Activated gamma-delta T cell (primary cell): ENCODE data around the gene CD274.
"Not testable (repeated sequence)": the region's sequence is repeated elsewhere in the genome, so short reads cannot be mapped to it uniquely, and the experiment has no call there.

Experiments
- DNase-seq: peaks from one replicate; lab custom pipeline; 2025; lab: John Stamatoyannopoulos, UW

CD274 gene

DNA sequence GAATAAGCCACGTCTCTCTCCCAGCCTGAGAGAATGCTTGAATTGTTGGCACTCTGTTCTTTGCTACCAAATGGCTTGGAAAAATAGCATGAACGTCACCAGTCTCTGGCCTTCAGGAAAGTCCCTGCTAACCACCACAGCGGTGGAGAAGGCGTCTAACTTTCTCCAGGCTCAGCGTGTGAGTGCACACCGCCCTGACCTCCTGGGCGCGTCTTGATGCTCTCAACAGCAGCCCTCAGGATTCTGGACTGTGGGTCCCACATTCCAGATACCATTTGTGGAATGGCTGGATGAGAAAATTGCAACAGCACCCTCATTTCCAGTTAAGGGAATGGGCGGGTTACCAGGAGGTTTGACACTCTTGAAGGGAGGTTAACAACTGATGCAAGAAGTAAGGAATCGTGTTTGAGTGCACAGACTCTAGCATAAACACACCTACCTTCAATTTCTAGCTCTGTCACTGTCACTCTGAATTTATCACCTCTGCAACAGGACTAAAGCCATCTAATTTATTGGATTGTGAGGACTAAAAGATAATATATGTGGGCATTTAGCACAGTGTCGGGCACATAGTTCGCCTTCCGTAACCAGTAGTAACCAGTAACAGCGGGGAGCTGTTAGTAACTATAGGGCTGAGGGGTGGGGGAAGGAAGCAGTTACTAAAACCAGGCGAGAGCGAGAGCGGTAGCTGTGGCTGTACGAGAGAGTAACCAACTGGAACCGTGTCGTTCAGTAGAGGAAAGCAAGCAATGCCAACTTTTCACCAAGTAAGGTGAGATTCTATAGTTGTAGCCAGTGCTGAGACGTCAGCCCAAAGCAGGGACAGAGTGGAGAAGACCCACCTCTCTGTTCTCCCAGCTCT lies 11.8 kb upstream of the CD274 start:
- no peak for DNase-seq

DNA sequence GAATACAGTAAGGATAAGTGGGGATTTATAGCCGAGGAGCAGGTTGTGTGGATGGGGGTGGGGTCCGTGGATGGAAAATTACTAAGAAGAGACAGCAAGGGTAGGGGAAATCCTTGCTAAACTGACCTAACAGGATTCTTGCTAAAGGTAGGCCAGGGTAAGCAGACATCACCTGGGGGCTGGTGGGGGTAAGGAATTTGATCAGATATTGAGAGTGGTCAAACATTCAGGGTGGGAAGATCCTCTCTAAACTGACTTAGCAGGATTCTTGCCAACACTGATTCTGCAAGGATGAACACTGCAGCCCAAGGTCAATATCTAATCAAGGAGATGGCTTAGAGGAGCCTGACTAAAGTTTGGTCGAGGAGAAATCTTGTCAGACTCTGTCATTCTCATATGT lies 9.9 kb upstream of the CD274 start:
- DNase-seq = no peak

DNA sequence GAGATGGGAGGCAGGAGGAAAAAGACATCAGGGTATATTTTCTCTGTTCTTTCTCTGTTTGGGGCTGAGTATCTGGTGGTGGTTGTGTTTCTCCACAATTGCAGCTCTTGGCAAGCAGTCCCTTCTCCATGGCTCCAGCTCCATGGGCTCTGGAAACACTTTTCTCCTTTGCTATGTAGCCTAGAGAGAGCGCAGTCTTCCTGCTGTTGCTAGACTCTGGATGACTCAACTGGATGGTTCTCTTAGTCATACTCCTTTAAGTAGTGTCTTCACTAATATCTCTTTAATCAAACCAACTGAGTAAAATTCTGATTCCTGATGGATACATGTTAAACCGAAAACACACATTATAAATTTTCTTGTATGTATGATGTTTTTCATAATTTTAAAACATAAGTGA lies 9.3 kb upstream of the CD274 start:
- DNase-seq = no peak

DNA sequence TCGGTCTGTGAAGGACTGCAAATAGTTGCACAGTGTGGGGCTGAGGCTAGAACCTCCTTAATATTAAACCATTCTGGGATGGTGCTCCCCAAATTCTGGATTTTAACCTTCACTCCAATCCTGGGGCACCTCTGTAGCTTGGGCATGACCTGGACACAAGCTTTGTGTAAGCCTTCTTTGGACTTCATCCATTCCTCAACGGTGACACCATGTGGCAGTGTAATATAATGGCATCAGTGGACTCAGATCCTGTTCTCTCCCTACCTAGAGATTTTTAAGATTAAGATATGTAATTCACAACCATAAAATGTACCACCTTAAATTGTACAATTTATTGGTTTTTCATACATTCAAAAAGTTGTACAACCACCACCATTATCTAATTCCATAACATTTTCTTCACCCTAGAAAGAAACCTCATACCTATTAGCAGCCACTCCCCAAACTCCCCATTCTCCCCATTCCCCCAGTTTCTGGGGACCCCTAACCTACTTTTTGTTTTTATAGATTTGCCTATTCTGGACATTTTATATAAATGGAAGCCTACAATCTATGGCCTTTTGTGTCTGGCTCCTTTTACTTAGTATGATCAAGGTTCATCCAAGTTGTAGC lies 7.8 kb upstream of the CD274 start:
- DNase-seq = no peak

DNA sequence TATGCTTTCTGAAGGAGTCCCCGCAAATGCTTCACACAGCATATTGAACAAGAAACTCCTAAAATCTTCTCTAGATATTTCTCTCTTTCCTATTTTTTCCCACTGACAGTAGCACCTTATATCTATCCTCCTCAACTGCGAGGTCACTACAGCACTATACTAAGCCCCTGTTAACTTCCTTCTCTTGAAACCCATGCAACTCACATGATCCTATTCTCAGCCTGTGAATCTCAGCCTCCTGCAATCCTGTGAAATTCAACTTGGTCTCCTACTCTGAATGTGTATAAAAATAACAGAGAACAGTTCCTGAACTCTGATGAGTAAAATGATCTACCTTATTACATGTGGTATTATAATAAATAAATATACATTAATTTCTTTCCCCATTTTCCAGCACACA lies 6.5 kb upstream of the CD274 start:
- DNase-seq = no peak

DNA sequence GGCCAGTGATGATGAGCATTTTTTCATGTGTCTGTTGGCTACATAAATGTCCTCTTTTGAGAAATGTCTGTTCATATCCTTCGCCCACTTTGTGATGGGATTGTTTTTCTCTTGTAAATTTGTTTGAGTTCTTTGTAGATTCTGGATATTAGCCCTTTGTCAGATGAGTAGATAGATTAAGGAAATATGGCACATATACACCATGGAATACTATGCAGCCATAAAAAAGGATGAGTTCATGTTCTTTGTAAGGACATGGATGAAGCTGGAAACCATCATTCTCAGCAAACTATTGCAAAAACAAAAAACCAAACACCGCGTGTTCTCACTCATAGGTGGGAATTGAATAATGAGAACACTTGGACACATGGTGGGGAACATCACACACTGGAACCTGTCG lies 5.2 kb upstream of the CD274 start:
- not testable (repeated sequence) for DNase-seq

DNA sequence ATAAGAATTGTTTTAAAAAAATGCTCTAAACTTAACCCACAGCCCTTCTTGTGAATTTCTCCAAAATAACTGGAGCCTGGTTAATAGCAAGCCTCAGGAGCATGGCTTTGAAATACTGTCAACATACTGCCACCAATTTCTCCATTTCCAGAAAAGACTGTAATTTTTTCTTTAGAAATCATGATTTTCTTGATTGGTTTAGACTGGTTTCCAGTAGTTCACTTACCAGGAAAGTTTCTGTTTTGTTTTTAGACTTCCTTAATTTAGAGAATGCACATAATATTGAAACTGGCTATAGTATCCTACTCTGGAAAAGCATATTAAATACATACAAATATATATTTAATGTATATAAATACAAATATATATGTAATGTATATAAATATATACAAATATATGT lies 4.5 kb upstream of the CD274 start:
- DNase-seq = no peak

DNA sequence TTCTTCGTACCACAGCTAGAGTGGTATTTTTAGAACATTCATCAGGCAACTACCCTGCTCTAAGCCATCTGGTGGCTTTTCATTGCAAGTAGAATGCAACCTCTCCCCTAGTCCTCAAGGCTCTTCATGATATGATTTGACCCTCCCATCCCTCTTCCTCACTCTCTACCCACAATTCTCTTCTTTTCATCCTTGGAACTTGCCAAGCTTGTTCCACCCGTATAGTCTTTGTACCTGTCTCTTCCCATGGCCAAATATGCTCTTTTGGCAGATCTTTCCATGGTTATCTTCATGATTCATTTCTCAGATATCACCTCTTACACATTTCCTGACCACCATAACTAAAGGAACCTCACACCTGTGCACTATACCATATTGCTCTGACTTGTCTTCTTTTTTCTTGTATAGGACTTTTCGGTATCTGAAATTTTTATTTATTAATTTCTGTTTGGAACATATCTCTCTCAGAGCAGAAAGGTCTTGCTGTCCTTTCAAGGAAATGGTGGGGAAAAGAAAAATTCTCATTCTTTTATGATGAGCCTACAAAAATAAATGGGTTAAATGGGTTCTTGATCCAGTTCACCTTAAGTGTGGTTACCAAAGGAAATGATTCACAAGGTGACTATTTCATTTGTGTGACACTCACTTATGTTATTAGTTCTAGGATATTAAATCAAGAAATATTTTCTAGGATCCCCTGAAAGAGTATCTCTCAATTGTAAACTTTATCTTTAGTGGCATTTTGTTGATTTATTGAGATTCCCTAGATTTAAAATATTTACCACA lies 3.7 kb upstream of the CD274 start:
- DNase-seq = no peak

DNA sequence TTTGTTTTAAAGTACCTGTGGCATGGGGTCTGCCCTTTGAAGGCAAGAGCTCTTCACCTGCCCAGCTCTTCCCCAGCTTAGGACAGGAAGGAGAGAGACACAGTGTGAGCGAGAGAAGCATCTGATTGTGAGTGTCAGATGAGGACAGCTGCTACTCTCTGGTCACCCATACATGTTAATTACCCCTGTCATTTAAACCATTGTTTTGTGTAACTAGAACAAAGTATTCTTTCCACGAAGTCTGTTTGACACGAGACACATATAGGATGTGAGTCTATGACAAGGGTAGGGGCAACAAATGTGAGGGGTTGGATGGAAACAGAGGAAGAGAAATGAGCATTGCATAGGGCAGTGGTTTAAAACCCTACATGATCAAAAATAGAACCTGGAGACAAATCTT lies 3.0 kb upstream of the CD274 start:
- DNase-seq = no peak

DNA sequence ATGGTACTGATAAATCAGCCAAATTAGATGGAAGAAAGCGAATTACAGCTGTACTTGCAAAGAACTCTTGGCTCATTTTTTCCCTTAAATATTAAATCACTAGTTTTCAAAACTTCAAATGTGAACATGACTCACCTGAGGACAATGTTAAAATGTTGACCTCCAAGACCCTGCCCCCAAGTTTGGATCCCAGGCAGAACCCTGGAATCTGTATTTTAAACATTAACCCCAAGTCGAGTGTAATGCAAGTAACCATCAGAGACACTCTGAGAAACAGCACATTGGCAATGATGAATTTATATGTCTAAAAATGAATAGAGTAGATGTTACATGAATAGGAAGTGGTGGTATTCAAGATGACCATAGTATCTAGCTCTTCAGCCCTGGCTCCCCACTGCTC lies 2.3 kb upstream of the CD274 start:
- no peak for DNase-seq

DNA sequence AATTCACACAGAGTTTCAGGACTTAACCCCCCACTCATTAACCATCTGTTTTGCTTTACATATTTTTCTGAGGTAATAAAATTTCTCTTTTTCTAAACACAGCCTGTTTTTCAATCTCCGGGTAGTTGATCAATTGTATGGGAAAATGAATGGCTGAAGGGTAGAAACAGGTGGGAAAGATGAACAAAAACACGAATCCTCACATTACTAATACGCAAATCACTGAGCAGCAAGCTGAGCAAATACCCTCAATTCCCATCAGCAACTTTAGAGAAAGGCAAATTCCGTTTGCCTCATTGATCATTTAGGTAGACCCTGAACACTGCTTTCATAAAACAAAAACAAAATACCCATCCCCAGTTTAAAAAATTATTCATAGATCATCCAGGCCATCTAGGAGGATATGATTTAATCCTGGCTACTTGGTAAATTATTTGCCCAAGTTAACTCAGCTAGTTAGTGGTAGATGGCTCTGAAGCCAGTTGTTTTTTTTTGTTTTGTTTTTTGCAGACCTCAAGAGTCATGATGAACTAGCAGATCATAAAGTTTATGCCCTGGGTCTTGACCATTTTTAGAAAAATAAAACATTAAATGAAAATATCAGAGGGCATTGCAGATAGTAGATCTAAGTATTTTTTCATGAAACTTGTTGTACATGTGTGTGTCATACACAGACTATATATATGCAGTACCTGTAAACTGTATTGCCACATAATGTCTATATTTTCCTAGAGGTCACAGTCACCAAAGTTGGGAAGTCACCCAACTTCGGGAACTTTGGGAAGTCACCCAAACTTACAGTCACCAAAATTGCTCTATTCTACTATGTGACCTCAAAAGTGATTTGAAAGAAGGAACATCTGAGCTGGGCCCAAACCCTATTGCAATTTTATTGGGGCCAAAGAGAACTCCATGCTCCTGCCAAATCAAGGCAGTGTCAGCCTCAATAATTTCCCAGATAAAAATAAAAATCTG lies 1.6 kb upstream of the CD274 start:
- no peak for DNase-seq

DNA sequence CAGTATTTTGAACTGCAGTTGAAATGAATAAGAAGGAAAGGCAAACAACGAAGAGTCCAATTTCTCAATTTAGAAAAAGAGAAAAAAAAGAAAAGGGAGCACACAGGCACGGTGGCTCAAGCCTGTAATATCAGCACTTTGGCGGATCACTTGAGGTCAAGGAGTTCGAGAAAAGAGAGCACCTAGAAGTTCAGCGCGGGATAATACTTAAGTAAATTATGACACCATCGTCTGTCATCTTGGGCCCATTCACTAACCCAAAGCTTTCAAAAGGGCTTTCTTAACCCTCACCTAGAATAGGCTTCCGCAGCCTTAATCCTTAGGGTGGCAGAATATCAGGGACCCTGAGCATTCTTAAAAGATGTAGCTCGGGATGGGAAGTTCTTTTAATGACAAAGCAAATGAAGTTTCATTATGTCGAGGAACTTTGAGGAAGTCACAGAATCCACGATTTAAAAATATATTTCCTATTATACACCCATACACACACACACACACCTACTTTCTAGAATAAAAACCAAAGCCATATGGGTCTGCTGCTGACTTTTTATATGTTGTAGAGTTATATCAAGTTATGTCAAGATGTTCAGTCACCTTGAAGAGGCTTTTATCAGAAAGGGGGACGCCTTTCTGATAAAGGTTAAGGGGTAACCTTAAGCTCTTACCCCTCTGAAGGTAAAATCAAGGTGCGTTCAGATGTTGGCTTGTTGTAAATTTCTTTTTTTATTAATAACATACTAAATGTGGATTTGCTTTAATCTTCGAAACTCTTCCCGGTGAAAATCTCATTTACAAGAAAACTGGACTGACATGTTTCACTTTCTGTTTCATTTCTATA lies 602 bp upstream of the CD274 start:
- no peak for DNase-seq

DNA sequence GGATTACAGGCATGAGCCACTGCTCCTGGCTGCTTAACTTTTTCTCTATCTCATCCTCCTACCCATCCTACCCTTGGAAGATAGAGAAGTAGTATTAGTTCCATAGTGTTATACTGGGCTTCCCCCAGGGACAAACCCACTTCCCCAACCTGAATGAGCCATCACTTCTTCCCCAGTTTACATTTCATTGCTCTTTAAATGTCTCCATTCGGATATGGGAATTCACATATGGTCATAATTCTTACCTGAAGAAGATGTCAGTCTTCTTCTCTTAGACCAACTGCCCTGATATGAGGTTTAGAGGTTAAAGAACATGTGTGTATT lies 1.9 kb downstream of the CD274 start:
- no peak for DNase-seq

DNA sequence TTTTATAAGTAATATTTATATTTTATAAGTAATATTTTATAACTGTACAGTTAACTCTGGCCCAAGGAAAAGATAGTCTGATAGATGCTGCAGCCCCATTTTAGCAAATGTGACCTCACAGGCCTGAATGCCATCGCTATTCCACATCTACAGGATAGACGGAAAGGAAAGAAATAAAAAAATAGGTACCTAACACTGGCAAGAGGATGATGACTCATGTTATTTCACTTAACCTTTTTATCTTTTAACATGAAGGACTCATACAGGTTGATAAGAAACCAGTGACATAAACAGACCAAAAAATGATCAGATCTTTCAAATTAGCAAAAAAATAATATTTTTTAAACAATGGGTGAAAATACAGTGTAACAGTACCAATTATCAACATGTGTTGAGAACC lies 2.7 kb downstream of the CD274 start:
- no peak for DNase-seq

DNA sequence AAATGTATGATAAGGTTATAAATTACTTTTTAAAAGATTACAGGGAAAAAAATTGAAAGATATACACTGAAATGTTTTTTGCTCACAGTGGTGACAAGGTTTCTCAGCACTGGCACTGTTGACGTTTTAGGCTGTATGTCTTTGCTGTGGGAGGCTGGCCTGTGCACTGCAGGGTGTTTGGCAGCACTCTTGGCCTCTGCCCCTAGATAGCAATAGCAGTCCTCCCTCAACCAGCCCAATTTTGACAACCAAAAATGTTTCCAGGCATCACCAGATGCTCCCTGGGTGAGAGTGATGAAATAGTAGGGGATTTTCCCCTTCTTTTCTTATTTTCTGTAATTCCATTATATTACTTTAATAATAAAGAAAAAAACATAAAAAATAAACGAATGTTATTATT lies 3.3 kb downstream of the CD274 start:
- DNase-seq = no peak

DNA sequence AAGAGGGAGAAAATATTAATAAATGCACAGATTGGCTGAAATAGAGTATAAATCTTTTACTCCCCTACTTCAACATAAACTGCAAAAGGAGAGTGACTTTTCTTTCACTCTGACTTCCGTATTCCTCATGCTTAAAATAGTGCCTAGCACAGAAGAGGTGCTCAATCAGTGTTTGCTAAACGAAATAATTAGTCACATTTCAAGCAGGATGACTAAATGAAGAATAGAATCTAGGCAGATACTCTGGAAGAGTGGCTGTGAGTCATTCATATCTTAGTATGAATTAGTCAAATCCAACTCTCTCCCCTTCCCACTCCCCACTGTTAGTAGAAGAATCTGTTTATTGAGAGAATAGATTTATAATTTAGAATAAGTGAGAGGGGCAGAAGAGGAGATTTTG lies 4.8 kb downstream of the CD274 start:
- DNase-seq = no peak

DNA sequence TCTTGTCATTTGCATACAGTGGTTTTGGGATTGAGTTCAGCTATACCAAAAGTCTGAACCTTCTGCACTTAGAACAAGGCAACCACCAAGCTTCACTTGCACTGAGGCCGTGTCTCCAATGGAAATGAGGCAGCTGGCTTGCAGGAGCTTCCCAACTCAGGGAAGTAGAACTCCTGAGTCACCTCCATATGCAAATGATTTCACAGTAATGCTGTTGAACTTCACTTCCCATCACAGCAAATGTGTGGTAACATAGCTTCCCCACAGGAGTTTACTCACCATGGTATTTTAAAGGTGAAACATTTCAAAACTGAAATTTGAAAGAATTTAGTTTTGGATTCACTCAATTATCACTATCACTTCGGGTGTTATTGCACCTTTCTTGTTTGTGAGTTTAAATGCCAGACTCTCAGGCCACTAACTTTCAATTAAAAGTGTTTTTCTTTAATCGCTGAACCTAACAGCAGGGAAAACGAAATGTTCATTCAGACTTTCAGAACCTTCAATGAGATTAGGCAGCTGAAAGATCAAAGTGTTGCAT lies 9.0 kb downstream of the CD274 start:
- no peak for DNase-seq

DNA sequence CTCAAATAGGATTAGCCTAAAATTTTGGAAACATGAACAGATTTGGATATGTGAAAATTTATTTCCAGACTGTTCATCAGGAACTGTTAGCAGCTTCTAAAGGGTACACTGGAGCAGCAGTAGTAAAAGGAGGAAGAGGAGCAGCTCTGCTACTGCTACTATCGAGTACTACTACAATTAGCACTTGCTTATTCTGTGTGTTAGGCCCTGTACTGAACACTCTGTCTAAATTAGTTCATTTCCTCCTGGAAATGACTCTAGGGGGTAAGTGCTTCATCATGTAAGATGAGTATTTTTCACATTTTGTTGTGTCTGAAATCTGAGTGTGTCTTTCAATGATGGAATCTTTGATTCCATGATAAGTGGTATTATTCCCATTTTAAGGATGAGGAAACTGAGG lies 9.8 kb downstream of the CD274 start:
- DNase-seq = no peak

DNA sequence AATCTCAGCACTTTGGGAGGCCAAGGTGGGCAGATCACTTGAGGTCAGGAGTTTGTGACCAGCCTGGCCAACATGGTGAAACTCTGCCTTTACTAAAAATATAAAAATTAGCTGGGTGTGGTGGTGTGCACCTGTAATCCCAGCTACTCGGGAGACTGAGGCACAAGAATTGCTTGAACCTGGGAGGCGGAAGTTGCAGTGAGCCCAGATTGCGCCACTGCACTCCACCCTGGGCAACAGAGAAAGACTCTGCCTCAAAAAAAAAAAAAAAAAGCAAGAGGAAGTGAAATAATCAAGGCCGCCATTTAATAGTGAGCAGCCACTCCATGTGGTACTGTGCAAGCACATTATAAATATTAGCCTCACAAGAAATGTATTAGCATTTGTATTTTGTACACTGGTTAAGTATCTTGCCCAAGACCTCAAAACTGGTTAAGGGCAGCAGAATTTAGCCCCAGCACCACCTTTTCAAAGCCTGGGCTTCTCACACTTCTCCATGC lies 14.5 kb downstream of the CD274 start:
- DNase-seq = not testable (repeated sequence)

DNA sequence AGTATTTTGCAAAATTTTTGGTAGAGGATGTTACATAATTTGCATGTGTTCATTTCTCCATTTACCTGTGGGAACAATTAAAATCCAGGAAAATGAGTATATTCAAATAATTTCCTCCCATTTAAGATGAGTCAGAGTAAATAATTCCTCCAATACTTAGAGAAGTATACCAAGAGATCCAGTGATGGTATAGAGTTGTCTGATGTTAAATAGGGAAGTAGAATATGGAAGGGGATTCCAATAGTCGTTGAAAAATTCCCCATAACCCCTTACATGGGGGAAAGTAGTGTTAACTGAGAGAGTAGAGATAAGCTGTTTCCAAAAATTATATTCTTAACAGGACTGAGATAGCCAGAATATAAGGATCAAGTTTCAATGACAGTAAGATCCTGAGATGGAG lies 15.7 kb downstream of the CD274 start:
- DNase-seq = no peak

DNA sequence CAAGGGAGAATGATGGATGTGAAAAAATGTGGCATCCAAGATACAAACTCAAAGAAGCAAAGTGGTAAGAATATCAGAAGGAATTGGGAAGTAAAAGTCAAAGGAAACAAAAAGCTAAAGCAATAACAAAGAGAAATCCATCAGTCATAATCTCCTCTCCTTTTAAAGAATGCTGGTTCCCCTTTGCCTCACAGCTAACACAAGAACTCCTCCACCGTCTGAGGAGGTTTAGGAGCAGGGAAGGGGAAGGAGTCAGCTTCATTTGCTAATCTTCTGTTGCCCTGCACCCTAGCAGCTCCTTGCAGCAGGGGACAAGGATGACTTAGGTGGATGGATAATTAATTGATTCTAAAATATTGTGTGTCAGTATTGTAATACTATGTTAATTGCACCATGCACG lies 16.4 kb downstream of the CD274 start:
- no peak for DNase-seq
